Measurements from ENCODE around the gene LRRC66. TPM values are rescaled to one million over a fixed set of nuclear protein-coding genes. Genes with fewer than 3 reads are reported as not detected.

Gene LRRC66
- total and polyA plus RNA-seq, 2 of the 13 experiments (the other 11 are each of a cell fraction or from before 2014, with no cell fraction given): not detected

DNA sequence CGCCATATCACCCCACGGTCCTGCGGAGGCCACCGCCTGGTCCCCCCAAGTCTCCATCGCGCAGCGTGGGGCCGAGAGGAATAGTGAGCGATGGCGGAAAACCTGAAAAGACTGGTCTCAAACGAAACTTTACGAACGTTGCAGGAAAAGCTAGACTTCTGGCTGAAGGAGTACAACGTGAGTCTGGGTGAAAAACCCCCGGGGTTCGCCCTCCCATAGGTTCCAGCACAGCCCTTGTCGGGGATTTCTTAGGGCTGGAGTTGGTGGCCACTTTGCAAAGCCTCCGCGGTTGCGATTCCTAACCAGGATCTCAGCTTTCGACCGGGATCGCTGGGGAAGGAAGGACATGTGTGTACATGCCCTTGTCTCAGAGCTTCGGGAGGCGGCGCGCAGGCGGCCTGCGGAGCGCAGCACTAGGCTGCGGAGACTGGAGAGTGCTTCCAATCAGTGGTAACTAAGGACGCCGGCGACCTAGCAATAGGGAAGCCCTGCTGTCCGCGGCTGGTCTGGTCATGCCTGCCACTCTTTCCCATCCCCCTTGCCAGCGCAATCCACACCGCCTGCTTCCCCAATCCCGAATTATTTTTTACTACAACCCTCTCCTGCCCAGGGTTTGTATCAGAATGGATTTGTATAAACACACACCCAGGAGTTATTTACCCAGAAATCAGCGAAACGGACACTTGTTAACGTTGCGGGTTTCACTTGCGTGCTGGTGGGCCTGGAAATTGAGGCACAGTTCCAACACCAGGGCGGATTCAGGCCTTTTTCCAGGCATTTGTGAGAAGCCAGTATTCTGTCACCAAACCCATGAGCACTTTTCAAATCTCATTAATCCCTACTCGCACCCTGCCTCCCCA, 31.7 kb upstream of the LRRC66 start (continued):
- TF ChIP-seq, protein P1, sequence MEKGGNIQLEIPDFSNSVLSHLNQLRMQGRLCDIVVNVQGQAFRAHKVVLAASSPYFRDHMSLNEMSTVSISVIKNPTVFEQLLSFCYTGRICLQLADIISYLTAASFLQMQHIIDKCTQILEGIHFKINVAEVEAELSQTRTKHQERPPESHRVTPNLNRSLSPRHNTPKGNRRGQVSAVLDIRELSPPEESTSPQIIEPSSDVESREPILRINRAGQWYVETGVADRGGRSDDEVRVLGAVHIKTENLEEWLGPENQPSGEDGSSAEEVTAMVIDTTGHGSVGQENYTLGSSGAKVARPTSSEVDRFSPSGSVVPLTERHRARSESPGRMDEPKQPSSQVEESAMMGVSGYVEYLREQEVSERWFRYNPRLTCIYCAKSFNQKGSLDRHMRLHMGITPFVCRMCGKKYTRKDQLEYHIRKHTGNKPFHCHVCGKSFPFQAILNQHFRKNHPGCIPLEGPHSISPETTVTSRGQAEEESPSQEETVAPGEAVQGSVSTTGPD (CRISPR knock-in tag; IDR thresholded peaks at IDR 0.05): no peak
- TF ChIP-seq MED13 (CRISPR knock-in tag; IDR thresholded peaks at IDR 0.05): no peak
- TF ChIP-seq POLR2A (IDR thresholded peaks at IDR 0.05; ENCODE audit: insufficient read depth in 1 of 2, low read depth in 2 of 2, low read length in 2 of 2): peak; percentile 50 to 78; a peak in 3 of 4 replicates
- peak; percentile 27; the same call in 1 of the 2 replicates for TF ChIP-seq ZNF83 (CRISPR knock-in tag; IDR thresholded peaks at IDR 0.05; ENCODE audit: borderline replicate concordance)
- TF ChIP-seq HMGA1 (CRISPR knock-in tag; conservative IDR thresholded peaks at IDR 0.05): no peak
- TF ChIP-seq, protein P2, sequence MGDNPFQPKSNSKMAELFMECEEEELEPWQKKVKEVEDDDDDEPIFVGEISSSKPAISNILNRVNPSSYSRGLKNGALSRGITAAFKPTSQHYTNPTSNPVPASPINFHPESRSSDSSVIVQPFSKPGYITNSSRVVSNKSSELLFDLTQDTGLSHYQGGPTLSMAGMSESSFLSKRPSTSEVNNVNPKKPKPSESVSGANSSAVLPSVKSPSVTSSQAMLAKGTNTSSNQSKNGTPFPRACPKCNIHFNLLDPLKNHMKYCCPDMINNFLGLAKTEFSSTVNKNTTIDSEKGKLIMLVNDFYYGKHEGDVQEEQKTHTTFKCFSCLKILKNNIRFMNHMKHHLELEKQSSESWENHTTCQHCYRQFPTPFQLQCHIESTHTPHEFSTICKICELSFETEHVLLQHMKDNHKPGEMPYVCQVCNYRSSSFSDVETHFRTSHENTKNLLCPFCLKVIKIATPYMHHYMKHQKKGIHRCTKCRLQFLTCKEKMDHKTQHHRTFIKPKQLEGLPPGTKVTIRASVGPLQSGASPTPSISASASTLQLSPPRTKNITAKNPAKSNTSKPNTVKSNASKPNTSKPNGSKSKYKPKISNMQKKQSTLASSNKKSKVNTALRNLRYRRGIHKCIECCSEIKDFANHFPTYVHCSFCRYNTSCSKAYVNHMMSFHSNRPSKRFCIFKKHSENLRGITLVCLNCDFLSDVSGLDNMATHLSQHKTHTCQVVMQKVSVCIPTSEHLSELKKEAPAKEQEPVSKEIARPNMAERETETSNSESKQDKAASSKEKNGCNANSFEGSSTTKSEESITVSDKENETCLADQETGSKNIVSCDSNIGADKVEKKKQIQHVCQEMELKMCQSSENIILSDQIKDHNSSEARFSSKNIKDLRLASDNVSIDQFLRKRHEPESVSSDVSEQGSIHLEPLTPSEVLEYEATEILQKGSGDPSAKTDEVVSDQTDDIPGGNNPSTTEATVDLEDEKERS (CRISPR knock-in tag; IDR thresholded peaks at IDR 0.05): peak; percentile 64; the same call in 1 of the 2 replicates
- TF ChIP-seq, protein P3, sequence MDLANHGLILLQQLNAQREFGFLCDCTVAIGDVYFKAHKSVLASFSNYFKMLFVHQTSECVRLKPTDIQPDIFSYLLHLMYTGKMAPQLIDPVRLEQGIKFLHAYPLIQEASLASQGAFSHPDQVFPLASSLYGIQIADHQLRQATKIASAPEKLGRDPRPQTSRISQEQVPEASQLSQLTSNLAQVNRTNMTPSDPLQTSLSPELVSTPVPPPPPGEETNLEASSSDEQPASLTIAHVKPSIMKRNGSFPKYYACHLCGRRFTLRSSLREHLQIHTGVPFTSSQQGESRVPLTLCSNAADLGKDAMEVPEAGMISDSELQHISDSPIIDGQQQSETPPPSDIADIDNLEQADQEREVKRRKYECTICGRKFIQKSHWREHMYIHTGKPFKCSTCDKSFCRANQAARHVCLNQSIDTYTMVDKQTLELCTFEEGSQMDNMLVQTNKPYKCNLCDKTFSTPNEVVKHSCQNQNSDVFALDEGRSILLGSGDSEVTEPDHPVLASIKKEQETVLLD (CRISPR knock-in tag; IDR thresholded peaks at IDR 0.05; ENCODE audit: low read depth): no peak
- no peak for TF ChIP-seq HES4 (CRISPR knock-in tag; IDR thresholded peaks at IDR 0.05; ENCODE audit: borderline replicate concordance)
- TF ChIP-seq, protein P4, sequence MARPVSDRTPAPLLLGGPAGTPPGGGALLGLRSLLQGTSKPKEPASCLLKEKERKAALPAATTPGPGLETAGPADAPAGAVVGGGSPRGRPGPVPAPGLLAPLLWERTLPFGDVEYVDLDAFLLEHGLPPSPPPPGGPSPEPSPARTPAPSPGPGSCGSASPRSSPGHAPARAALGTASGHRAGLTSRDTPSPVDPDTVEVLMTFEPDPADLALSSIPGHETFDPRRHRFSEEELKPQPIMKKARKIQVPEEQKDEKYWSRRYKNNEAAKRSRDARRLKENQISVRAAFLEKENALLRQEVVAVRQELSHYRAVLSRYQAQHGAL (CRISPR knock-in tag; IDR thresholded peaks at IDR 0.05; ENCODE audit: not compliant biosample characterization): no peak
- TF ChIP-seq NCOA1 (CRISPR knock-in tag; IDR thresholded peaks at IDR 0.05): no peak
- TF ChIP-seq EZH2 (conservative IDR thresholded peaks at IDR 0.05; ENCODE audit: low read depth, low read length): no peak
- TF ChIP-seq FOXA3 (CRISPR knock-in tag; IDR thresholded peaks at IDR 0.05): peak; percentile 44; the same call in 1 of the 2 replicates
- peak; percentile 51; the same call in 1 of the 2 replicates for TF ChIP-seq KMT2B (CRISPR knock-in tag; IDR thresholded peaks at IDR 0.05)
- TF ChIP-seq, protein P5, sequence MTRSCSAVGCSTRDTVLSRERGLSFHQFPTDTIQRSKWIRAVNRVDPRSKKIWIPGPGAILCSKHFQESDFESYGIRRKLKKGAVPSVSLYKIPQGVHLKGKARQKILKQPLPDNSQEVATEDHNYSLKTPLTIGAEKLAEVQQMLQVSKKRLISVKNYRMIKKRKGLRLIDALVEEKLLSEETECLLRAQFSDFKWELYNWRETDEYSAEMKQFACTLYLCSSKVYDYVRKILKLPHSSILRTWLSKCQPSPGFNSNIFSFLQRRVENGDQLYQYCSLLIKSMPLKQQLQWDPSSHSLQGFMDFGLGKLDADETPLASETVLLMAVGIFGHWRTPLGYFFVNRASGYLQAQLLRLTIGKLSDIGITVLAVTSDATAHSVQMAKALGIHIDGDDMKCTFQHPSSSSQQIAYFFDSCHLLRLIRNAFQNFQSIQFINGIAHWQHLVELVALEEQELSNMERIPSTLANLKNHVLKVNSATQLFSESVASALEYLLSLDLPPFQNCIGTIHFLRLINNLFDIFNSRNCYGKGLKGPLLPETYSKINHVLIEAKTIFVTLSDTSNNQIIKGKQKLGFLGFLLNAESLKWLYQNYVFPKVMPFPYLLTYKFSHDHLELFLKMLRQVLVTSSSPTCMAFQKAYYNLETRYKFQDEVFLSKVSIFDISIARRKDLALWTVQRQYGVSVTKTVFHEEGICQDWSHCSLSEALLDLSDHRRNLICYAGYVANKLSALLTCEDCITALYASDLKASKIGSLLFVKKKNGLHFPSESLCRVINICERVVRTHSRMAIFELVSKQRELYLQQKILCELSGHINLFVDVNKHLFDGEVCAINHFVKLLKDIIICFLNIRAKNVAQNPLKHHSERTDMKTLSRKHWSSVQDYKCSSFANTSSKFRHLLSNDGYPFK (CRISPR knock-in tag; IDR thresholded peaks at IDR 0.05; ENCODE audit: borderline replicate concordance): no peak
- TF ChIP-seq PPARG (CRISPR knock-in tag; conservative IDR thresholded peaks at IDR 0.05): no peak
- no peak for TF ChIP-seq SETDB1 (CRISPR knock-in tag; IDR thresholded peaks at IDR 0.05; ENCODE audit: borderline replicate concordance)
- TF ChIP-seq PHB2 (IDR thresholded peaks at IDR 0.05; ENCODE audit: partially characterized antibody): no peak
- no peak for TF ChIP-seq SMAD3 (CRISPR knock-in tag; IDR thresholded peaks at IDR 0.05)
- TF ChIP-seq ZNF780A (CRISPR knock-in tag; IDR thresholded peaks at IDR 0.05): 0 out of 2 replicates have a peak, but pooled peaks have one; percentile 36
- TF ChIP-seq YEATS4 (CRISPR knock-in tag; IDR thresholded peaks at IDR 0.05; ENCODE audit: borderline replicate concordance): peak; percentile 53; the same call in 1 of the 2 replicates

All from HepG2 (cell line).